K562 treated with DMSO at 1 percent for 12 hours (cell line): ENCODE data around the gene C6orf163. TPM values are rescaled to one million over a fixed set of nuclear protein-coding genes. Genes with fewer than 3 reads are reported as not detected.

Experiments
- total RNA-seq: library from RNA; unstranded; fragments of 300-600 nt; gene quantifications from 2 replicates; pipeline ENCODE4 v1.2.3, GENCODE V29; 2022; ENCODE audit not compliant: insufficient read depth

Gene C6orf163
- total RNA-seq = 1.2 TPM in 1 of 2 replicates, not detected in the other

GRCh38 chr6:87344731-87345130 lies at the start of gene C6orf163:
Gene C6orf163 (plus strand): TSS chr6:87344813. CDS start chr6:87345100, 287 bp downstream.

DNA sequence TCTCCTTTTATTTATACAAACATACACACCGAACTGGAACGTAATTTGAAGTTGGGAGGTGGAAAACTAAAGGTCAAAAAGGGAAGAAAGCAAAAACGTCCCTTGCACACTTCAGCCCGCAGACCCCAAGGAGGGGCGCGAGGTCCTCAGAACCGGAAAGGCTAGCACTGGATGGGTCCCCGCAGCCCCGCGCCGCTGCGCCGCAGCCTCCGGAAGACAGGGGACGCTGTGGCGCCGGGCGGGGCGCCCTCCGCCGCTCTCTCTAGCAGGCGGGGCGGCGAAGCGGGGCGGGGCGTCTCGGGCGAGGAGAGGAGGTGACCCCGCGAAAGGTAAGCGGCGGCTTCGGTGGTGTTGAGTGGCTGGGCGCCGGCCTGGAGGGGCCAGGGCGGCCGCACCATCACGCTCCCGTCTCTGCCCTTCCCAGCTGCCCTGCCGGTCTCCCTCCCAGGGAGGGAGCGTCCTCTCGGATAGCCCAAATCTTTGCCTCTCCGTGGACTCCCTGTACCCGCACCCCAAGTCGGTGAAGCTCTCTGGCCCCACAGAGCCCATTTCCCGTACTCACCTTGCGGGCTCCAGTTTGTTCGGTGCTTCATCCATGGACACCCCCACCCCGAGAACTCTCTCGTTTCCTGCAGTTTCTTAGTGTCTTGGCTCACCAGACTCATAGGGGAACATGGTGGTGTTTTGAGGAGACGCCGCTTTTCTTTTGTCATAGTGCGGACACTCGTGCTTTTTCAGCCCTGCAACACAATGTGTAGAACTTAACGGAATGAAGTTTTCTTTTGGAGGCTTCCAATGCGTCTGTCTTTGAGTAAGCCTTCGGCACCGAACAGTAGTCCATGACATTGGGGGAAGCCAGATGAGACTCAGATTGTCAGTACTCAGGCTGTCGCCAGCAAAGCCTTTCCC lies 22.1 kb upstream of the C6orf163 start, which contains the start of gene SMIM8:
Gene SMIM8, plus strand, starts transcription at position 285 of the 909 bp plus-strand sequence. CDS start 14,444 bp downstream, outside the sequence.

DNA sequence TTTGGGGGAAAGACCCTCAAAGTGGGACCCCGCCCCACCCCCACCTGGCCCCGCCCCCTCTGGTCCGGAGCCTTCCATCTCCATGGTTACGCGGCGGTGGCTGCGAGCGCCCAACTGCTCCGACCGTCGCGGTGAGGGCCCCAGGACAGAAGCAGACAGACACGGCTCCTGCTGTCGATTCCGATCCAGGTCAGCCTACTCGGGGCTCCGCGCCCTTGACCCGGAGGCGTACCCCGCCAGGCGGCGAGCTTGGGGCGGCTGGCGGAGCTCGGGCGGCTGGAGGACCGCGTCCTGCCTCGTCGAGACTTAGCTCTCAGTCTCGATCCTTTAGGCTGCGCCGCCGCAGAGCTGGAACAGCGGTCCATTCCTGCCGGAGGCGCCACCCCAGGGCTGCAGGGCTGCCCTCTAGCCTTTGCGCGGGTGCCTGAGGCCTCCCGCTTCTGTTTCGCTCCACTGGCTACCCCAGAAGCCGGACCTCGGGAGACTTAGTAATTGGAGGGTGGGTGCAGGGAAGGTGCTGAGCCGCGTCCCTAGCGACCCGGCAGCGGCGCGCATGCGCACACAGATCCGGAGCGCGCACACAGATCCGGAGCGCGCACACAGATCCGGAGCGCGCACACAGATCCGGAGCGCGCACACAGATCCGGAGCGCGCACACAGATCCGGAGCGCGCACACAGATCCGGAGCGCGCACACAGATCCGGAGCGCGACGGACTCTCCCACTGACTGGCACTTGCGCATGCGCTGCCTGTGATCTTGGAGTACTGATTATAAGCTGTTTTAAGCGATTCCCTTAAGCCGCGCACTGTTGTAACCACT lies 63.5 kb downstream of the C6orf163 start, which contains the start of gene CFAP206:
Gene CFAP206, plus strand, starts transcription at position 72 of the 820 bp plus-strand sequence. CDS start 1,868 bp downstream, outside the sequence.

Other genes with a start within 250 kb of the C6orf163 start
- not detected in 2 replicates for gene CGA, start 249.7 kb upstream of the C6orf163 start, total RNA-seq
- 1.9 and 10.8 TPM in 2 replicates for gene ZNF292, start 189.2 kb upstream of the C6orf163 start, total RNA-seq
- gene SMIM8, start 22.2 kb upstream of the C6orf163 start, total RNA-seq = 2.0 and 4.2 TPM in 2 replicates
- not detected in 2 replicates for gene GJB7, start 15.5 kb upstream of the C6orf163 start, total RNA-seq
- gene CFAP206, start 63.2 kb downstream of the C6orf163 start, total RNA-seq = not detected in 2 replicates
- 5.6 and 15.5 TPM in 2 replicates for gene SLC35A1, start 128.2 kb downstream of the C6orf163 start, total RNA-seq
- 18.3 and 29.8 TPM in 2 replicates for gene RARS2, start 245.2 kb downstream of the C6orf163 start, total RNA-seq
- 15.0 and 26.9 TPM in 2 replicates for gene ORC3, start 245.3 kb downstream of the C6orf163 start, total RNA-seq